Gastroesophageal sphincter (tissue), 4 donors: ENCODE results near the gene TBX21. TPM values are rescaled to one million over a fixed set of nuclear protein-coding genes. Genes with fewer than 3 reads are reported as not detected.

Experiments used
- ATAC-seq: fragments of 150-250 bp; one replicate; pipeline ENCODE4 v1.9.1; 2016; ENCODE audit warnings: mild to moderate bottlenecking, moderate library complexity
- H3K27ac ChIP-seq, 4 donors: fragments of 200-600 bp; sonication (generic) in 3 of 4; 1 replicate in 3 of 4; 2 replicates in 1 of 4; pipeline ENCODE4 v1.5.1; 2016 to 2019
- H3K27me3 ChIP-seq: fragments of 200-600 bp; sonication (generic); one replicate; pipeline ENCODE4 v1.5.1; 2019
- H3K36me3 ChIP-seq, 2 donors: fragments of 200-600 bp; sonication (generic); one replicate each; pipeline ENCODE4 v1.5.1; 2019; ENCODE audit warnings: control low read depth in 1 of 2
- H3K4me1 ChIP-seq, 3 donors: fragments of 200-600 bp; sonication (generic); 1 replicate in 2 of 3; 2 replicates in 1 of 3; pipeline ENCODE4 v1.5.1; 2016 to 2019; ENCODE audit warnings: control low read depth in 2 of 3
- H3K4me3 ChIP-seq, 2 donors: fragments of 200-600 bp; sonication (generic); one replicate each; pipeline ENCODE4 v1.5.1; 2019; ENCODE audit warnings: mild to moderate bottlenecking in 1 of 2, moderate library complexity in 1 of 2
- H3K9me3 ChIP-seq, 3 donors: fragments of 200-600 bp; sonication (generic); one replicate each; pipeline ENCODE4 v1.5.1; 2017 to 2019; ENCODE audit warnings: control low read depth in 2 of 3
- EP300 ChIP-seq: sonication (generic); formaldehyde crosslinking; IDR thresholded peaks from one replicate; pipeline ENCODE4 v1.6.1; 2017; ENCODE audit warnings: antibody characterized with exemption, mild to moderate bottlenecking
- POLR2A ChIP-seq, 2 donors: fragments of 450-650 bp; IDR thresholded peaks; one replicate each; pipeline ENCODE4 v1.6.1; 2017; ENCODE audit warnings: antibody characterized with exemption in 2 of 2, mild to moderate bottlenecking in 2 of 2, moderate library complexity in 1 of 2
- POLR2AphosphoS5 ChIP-seq: sonication (generic); formaldehyde crosslinking; IDR thresholded peaks from one replicate; pipeline ENCODE4 v1.6.1; 2017; ENCODE audit warnings: antibody characterized with exemption
- WGBS, 2 donors: methylation state at CpG; one replicate each; pipeline ENCODE4 v1.1.5; 2018; ENCODE audit warnings: low coverage in 1 of 2; 5-methylcytosine and 5-hydroxymethylcytosine counted together
- total RNA-seq, 4 donors: library from RNA; depleted of rRNA; stranded (reverse); fragments of >200 nt; gene quantifications; one replicate each; pipeline ENCODE4 v1.1.0, GENCODE V29; 2016
- TF ChIP-seq, protein P1 (sequence below), 4 experiments: fragments of 200-600 bp in 2 of 4; fragments of 450-650 bp in 2 of 4; sonication (generic) in 1 of 4; IDR thresholded peaks; one replicate each; pipeline ENCODE4 v1.5.1; 2017 to 2019; ENCODE audit warnings: antibody characterized with exemption in 4 of 4, mild to moderate bottlenecking in 2 of 4, moderate library complexity in 2 of 4

The TBX21 gene
- total RNA-seq, 4 donors from 2014 or later, result 0.94 to 1.1 TPM; not detected in 2

DNA sequence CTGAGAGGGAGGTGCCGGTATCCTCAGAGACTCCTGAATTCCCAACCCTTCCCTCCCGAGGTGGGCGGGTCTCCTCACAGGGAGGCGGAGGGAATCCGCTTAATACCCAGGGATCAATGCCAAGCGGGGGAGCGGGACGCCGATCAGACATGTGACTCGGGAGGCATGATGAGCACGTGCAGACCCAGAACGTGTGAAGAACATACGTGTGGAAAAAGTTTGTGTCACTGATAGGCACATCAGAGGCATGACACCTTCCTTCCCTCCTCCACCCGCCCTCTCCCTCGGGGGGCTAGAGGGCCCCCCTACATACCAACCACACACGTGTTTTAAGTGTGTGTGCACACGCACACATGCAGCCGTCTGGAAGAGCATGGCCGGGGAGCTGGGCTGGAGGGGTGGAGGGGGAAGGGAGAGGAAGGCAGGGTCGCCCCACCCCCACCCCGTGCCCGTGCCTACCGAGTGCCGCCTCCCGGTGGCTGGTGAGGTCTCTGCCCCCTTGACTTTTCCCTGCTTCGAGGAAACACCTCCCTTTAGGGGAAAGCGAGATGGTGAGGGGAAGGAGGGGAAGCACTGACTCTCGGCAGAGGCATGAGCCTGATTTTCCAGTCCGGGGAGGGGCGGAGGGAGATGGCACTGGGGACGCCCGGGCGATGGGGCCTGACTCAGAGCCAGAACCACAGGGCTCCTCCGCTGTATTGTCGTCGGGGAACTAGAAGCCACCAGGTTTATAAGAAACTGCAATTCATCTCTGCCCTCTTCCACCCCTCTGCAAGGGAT lies 12.1 kb upstream of the TBX21 start:
- Histone ChIP-seq H3K27me3 (peaks cover 89% of the 10 kb centered on the region), H3K27ac (no peak overlapping the region), H3K9me3 (no peaks in the 10 kb centered on the region), H3K4me1 (peaks cover 0 to 14% (median 8%) of the 10 kb centered on the region in 3 donors), H3K36me3 (no peaks in the 10 kb centered on the region), H3K4me3 (no peak overlapping the region)
- 0 to 4% methylated on average over 8 to 14 of the region's 36 CpGs for WGBS, 2 donors
- TF ChIP-seq POLR2A (IDR thresholded peaks at IDR 0.05) (no peak), EP300 (no peak), POLR2AphosphoS5 (no peak)
- TF ChIP-seq, protein P1, sequence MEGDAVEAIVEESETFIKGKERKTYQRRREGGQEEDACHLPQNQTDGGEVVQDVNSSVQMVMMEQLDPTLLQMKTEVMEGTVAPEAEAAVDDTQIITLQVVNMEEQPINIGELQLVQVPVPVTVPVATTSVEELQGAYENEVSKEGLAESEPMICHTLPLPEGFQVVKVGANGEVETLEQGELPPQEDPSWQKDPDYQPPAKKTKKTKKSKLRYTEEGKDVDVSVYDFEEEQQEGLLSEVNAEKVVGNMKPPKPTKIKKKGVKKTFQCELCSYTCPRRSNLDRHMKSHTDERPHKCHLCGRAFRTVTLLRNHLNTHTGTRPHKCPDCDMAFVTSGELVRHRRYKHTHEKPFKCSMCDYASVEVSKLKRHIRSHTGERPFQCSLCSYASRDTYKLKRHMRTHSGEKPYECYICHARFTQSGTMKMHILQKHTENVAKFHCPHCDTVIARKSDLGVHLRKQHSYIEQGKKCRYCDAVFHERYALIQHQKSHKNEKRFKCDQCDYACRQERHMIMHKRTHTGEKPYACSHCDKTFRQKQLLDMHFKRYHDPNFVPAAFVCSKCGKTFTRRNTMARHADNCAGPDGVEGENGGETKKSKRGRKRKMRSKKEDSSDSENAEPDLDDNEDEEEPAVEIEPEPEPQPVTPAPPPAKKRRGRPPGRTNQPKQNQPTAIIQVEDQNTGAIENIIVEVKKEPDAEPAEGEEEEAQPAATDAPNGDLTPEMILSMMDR (IDR thresholded peaks at IDR 0.05), result no peak
- ATAC-seq, result peak; percentile 39

DNA sequence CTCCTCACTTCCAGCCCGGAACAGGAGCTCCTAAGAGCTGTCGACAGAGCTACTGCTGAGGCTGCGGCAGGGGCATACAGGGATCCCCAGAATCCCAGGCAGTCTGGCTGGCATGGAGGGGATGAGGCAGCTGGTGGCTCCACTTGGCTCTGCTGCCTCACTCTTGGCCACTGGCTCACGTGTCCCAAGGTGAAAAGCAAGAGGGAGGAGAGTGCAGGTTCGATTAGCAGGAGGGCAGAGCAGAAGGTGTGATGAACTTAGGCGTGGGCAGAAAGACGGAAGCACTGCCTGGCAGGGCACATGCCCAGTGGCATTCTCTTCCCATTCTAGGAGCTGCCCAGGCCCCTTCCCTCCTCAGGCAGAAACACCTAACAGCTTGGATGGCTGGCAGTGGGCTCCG lies 11.3 kb upstream of the TBX21 start:
- H3K4me1 ChIP-seq, result peaks cover 0 to 14% (median 8%) of the 10 kb centered on the region in 3 donors
- ATAC-seq, result no peak
- TF ChIP-seq EP300 (no peak), POLR2A (IDR thresholded peaks at IDR 0.05) (no peak)
- 65 to 72% methylated on average over 3 to 4 of the region's 8 CpGs for WGBS, 2 donors
- H3K27me3 ChIP-seq, result peaks cover 94% of the 10 kb centered on the region
- H3K4me3 ChIP-seq, result no peak overlapping the region
- no peak overlapping the region for H3K27ac ChIP-seq
- H3K9me3 ChIP-seq, result no peaks in the 10 kb centered on the region
- no peaks in the 10 kb centered on the region for H3K36me3 ChIP-seq

GRCh38 chr17:47724705-47725104 lies 8.3 kb upstream of the TBX21 start:
- Histone ChIP-seq H3K4me1 (peaks cover 0 to 14% (median 8%) of the 10 kb centered on the region in 3 donors), H3K9me3 (no peaks in the 10 kb centered on the region), H3K27me3 (peaks cover 94% of the 10 kb centered on the region), H3K27ac (no peak overlapping the region), H3K4me3 (no peak overlapping the region), H3K36me3 (no peaks in the 10 kb centered on the region)
- ATAC-seq, result no peak
- 67% methylated on average over 1 of the region's 2 CpGs; no CpG with 5 or more reads in 1 of the 2 donors for WGBS, 2 donors
- TF ChIP-seq POLR2A (IDR thresholded peaks at IDR 0.05) (no peak), POLR2AphosphoS5 (no peak), EP300 (no peak)
- TF ChIP-seq, protein P1 (IDR thresholded peaks at IDR 0.05), result no peak

DNA sequence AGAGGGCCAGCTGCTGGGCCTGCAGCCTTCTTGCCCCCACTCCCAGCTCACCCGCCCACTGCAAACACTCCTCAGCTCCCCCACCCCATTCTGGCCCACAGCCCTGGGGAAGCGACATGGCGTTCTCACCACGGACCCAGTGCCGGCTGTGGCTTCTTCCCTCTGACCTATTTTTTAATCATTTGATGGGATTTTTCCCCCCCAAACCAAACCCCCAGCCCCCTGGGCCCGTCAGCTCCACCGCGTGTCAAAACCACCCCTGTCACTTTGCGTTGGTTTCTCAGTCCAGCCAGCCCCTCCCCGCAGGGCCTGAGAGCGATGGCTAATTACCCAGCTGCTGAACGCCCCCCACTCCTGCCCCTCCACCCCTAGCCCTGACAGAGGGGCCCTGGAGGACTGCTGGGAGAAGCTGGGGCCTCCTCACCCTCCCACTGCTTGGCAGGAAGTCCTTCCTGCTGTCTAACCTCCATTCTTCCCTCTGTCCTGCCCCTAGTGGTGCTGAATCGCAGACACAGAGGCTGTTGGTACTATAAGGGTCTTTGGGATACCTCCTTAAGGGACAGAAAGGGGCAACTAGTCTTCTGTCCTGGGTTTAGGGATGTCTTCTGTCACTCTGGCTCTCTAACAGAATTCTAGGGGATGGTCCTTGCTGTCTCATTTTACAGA lies 7.5 kb upstream of the TBX21 start:
- Histone ChIP-seq H3K36me3 (no peaks in the 10 kb centered on the region), H3K4me3 (no peak overlapping the region), H3K4me1 (peaks cover 0 to 12% (median 8%) of the 10 kb centered on the region in 3 donors), H3K27ac (no peak overlapping the region), H3K9me3 (no peaks in the 10 kb centered on the region), H3K27me3 (peaks cover 94% of the 10 kb centered on the region)
- TF ChIP-seq EP300, result no peak
- 47 to 62% methylated on average over 5 to 12 of the region's 13 CpGs for WGBS, 2 donors
- no peak for ATAC-seq

- H3K27ac ChIP-seq, result no peak overlapping the region
- peaks cover 92% of the 10 kb centered on the region for H3K27me3 ChIP-seq
- H3K9me3 ChIP-seq, result no peaks in the 10 kb centered on the region
- TF ChIP-seq POLR2AphosphoS5 (no peak), POLR2A (IDR thresholded peaks at IDR 0.05) (no peak), EP300 (no peak)
- TF ChIP-seq, protein P1 (IDR thresholded peaks at IDR 0.05), result no peak
- H3K36me3 ChIP-seq, result no peaks in the 10 kb centered on the region
- 54% methylated on average over 4 of the region's 12 CpGs; no CpG with 5 or more reads in 1 of the 2 donors for WGBS, 2 donors
- H3K4me1 ChIP-seq, result no peaks in the 10 kb centered on the region
- ATAC-seq, result no peak
- H3K4me3 ChIP-seq, result no peak overlapping the region
Observed at GRCh38 chr17:47726796-47727703, 6.0 kb upstream of the TBX21 start.
